Activated effector memory CD4-positive, alpha-beta T cell treated with Interleukin-2 at 50 U/mL for 16 hours (primary cell): ENCODE measurements around the gene RASSF10.
A peak's percentile ranks its signal among the peaks of the same experiment; 100 is the strongest.

Experiments used
- DNase-seq: peaks from one replicate; pipeline ENCODE4 v3.0.0-alpha.2; 2020

The RASSF10 gene

GRCh38 chr11:13008625-13009475 lies at the start of gene RASSF10:
TSS of gene RASSF10 (plus strand) at chr11:13009316. CDS start at chr11:13009577, 261 bp downstream.
- no peak for DNase-seq

- no peak for DNase-seq
These were observed 47.5 kb upstream of the RASSF10 start for GRCh38 chr11:12961615-12962014.

- no peak for DNase-seq
These were observed 46.8 kb upstream of the RASSF10 start for GRCh38 chr11:12962306-12962705.

- DNase-seq, result no peak
These were observed 46.1 kb upstream of the RASSF10 start for GRCh38 chr11:12963051-12963450.

- peak; percentile 28 for DNase-seq
These were observed 45.2 kb upstream of the RASSF10 start for GRCh38 chr11:12963792-12964536.

- DNase-seq, result no peak
These were observed 44.5 kb upstream of the RASSF10 start for GRCh38 chr11:12964650-12965049.

GRCh38 chr11:12966002-12966401 lies 43.1 kb upstream of the RASSF10 start:
- DNase-seq, result no peak

GRCh38 chr11:12968101-12968500 lies 41.0 kb upstream of the RASSF10 start:
- no peak for DNase-seq

- no peak for DNase-seq
These were observed 40.3 kb upstream of the RASSF10 start for GRCh38 chr11:12968826-12969225.

GRCh38 chr11:12971955-12972354 lies 37.2 kb upstream of the RASSF10 start:
- DNase-seq, result no peak

- no peak for DNase-seq
These were observed 35.5 kb upstream of the RASSF10 start for GRCh38 chr11:12973528-12974181.

GRCh38 chr11:12975195-12975594 lies 33.9 kb upstream of the RASSF10 start:
- DNase-seq, result no peak

- DNase-seq, result no peak
These were observed 29.0 kb upstream of the RASSF10 start for GRCh38 chr11:12979928-12980689.

- DNase-seq, result no peak
These were observed 27.2 kb upstream of the RASSF10 start for GRCh38 chr11:12981676-12982522.

GRCh38 chr11:12983336-12983735 lies 25.8 kb upstream of the RASSF10 start:
- no peak for DNase-seq

- DNase-seq, result no peak
These were observed 22.8 kb upstream of the RASSF10 start for GRCh38 chr11:12986194-12986898.

GRCh38 chr11:12989428-12990161 lies 19.5 kb upstream of the RASSF10 start:
- DNase-seq, result no peak

GRCh38 chr11:12990162-12990480 lies 19.0 kb upstream of the RASSF10 start:
- DNase-seq, result no peak

GRCh38 chr11:12991426-12991825 lies 17.7 kb upstream of the RASSF10 start:
- DNase-seq, result no peak

- no peak for DNase-seq
These were observed 15.5 kb upstream of the RASSF10 start for GRCh38 chr11:12993626-12994025.

- DNase-seq, result no peak
These were observed 14.6 kb upstream of the RASSF10 start for GRCh38 chr11:12994476-12994875.
